NOMO-1 treated with dmso at 0.1 percent for 144 hours (cell line): ENCODE results near the gene CXCR4.
"Not testable (repeated sequence)": the region's sequence is repeated elsewhere in the genome, so short reads cannot be mapped to it uniquely, and the experiment has no call there.

Experiments used
- DNase-seq: peaks from one replicate; lab custom pipeline; 2025; ENCODE audit not compliant: unreplicated experiment; lab: John Stamatoyannopoulos, UW

The CXCR4 gene

GRCh38 chr2:136115183-136115761 lies 2.7 kb downstream of the CXCR4 start:
- DNase-seq: no peak

- DNase-seq: peak; percentile 51
Observed at GRCh38 chr2:136114382-136114781, 3.6 kb downstream of the CXCR4 start.

GRCh38 chr2:136113209-136113971 lies 4.6 kb downstream of the CXCR4 start:
- peak; percentile 79 for DNase-seq

GRCh38 chr2:136112317-136113208 lies 5.4 kb downstream of the CXCR4 start:
- DNase-seq: no peak

- DNase-seq: no peak
Observed at GRCh38 chr2:136111711-136112110, 6.2 kb downstream of the CXCR4 start.

- DNase-seq: no peak
Observed at GRCh38 chr2:136110526-136110925, 7.4 kb downstream of the CXCR4 start.

- no peak for DNase-seq
Observed at GRCh38 chr2:136108463-136108862, 9.5 kb downstream of the CXCR4 start.

- no peak for DNase-seq
Observed at GRCh38 chr2:136107051-136108033, 10.6 kb downstream of the CXCR4 start.

GRCh38 chr2:136106505-136106904 lies 11.4 kb downstream of the CXCR4 start:
- no peak for DNase-seq

GRCh38 chr2:136104977-136105376 lies 13.0 kb downstream of the CXCR4 start:
- DNase-seq: no peak

GRCh38 chr2:136101042-136101441 lies 16.9 kb downstream of the CXCR4 start:
- no peak for DNase-seq

GRCh38 chr2:136098441-136098840 lies 19.5 kb downstream of the CXCR4 start:
- DNase-seq: peak; percentile 18

- DNase-seq: no peak
Observed at GRCh38 chr2:136093583-136093982, 24.4 kb downstream of the CXCR4 start.

GRCh38 chr2:136091899-136092298 lies 26.1 kb downstream of the CXCR4 start:
- no peak for DNase-seq

GRCh38 chr2:136087901-136088460 lies 30.0 kb downstream of the CXCR4 start:
- DNase-seq: not testable (repeated sequence)

GRCh38 chr2:136086253-136087016 lies 31.5 kb downstream of the CXCR4 start:
- DNase-seq: no peak

- DNase-seq: no peak
Observed at GRCh38 chr2:136085453-136086209, 32.3 kb downstream of the CXCR4 start.

GRCh38 chr2:136081582-136082210 lies 36.3 kb downstream of the CXCR4 start:
- DNase-seq: no peak
